ENCODE data around the gene APBB1.
"Not testable (repeated sequence)": the region's sequence is repeated elsewhere in the genome, so short reads cannot be mapped to it uniquely, and the experiment has no call there.

The APBB1 gene

DNA sequence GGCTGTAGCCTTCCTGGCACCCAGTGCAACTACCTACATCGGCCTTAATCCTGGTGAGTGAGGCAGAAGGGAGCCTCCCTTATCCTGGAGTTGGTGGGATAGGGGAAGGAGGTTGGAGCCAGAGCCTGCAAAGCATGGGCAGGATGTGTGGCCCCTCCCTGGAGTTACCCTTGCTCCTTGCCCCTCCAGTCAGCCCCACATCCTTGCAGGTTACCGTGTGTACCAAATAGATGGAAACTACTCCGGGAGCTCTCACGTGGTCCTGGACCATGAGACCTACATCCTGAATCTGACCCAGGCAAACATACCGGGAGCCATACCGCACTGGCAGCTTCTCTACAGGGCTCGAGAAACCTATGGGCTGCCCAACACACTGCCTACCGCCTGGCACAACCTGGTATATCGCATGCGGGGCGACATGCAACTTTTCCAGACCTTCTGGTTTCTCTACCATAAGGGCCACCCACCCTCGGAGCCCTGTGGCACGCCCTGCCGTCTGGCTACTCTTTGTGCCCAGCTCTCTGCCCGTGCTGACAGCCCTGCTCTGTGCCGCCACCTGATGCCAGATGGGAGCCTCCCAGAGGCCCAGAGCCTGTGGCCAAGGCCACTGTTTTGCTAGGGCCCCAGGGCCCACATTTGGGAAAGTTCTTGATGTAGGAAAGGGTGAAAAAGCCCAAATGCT lies 24.8 kb downstream of the APBB1 start:
- no peak for DNase-seq (ENCODE audit: extremely low spot score, insufficient read length, low read depth)
- no peak for FAIRE-seq

- FAIRE-seq: not testable (repeated sequence)
Observed at GRCh38 chr11:6392251-6392650, 26.6 kb downstream of the APBB1 start.

DNA sequence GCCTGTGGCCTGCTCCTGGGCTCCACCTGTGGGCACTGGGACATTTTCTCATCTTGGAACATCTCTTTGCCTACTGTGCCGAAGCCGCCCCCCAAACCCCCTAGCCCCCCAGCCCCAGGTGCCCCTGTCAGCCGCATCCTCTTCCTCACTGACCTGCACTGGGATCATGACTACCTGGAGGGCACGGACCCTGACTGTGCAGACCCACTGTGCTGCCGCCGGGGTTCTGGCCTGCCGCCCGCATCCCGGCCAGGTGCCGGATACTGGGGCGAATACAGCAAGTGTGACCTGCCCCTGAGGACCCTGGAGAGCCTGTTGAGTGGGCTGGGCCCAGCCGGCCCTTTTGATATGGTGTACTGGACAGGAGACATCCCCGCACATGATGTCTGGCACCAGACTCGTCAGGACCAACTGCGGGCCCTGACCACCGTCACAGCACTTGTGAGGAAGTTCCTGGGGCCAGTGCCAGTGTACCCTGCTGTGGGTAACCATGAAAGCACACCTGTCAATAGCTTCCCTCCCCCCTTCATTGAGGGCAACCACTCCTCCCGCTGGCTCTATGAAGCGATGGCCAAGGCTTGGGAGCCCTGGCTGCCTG lies 27.3 kb downstream of the APBB1 start:
- DNase-seq (ENCODE audit: extremely low spot score, insufficient read length, low read depth): no peak
- FAIRE-seq: no peak

More at GRCh38 chr11:6392251-6392650, 26.6 kb downstream of the APBB1 start:
- DNase-seq (ENCODE audit: extremely low spot score, insufficient read length, low read depth): not testable (repeated sequence)

DNA sequence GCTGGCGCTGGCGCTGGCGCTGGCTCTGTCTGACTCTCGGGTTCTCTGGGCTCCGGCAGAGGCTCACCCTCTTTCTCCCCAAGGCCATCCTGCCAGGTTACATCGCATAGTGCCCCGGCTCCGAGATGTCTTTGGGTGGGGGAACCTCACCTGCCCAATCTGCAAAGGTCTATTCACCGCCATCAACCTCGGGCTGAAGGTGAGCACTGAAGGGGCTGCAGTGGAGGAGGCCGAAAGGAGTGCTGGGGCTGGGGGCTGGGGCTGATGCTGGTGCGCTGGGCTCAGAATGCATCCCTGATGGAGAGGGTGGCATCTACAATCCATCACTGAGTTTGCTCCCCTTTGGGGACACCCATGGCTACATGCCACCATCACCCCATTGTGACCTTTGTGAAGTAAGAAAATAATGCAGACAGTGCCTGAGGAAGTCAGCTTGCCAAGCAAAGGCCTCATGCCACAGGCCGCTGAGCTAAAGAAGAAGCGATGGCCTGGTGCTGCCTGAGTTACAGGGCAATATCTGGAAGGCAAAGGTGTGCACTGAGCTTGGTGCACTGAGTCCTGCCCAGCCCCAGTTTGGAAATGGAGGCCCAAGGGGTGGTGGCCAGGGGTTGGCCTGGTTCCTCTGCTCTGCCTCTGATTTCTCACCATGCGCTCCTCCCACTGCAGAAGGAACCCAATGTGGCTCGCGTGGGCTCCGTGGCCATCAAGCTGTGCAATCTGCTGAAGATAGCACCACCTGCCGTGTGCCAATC lies 28.0 kb downstream of the APBB1 start:
- no peak for DNase-seq (ENCODE audit: extremely low spot score, insufficient read length, low read depth)
- FAIRE-seq: no peak

GRCh38 chr11:6389905-6390717 lies 28.8 kb downstream of the APBB1 start, which contains the start of gene SMPD1:
Gene SMPD1, plus strand, starts transcription at chr11:6390474. Its CDS starts 125 bp downstream, at chr11:6390599.
- peak; percentile 90 for DNase-seq (ENCODE audit: extremely low spot score, insufficient read length, low read depth)
- peak; percentile 93 for FAIRE-seq

GRCh38 chr11:6388748-6389147 lies 30.1 kb downstream of the APBB1 start:
- no peak for DNase-seq (ENCODE audit: extremely low spot score, insufficient read length, low read depth)
- no peak for FAIRE-seq

DNA sequence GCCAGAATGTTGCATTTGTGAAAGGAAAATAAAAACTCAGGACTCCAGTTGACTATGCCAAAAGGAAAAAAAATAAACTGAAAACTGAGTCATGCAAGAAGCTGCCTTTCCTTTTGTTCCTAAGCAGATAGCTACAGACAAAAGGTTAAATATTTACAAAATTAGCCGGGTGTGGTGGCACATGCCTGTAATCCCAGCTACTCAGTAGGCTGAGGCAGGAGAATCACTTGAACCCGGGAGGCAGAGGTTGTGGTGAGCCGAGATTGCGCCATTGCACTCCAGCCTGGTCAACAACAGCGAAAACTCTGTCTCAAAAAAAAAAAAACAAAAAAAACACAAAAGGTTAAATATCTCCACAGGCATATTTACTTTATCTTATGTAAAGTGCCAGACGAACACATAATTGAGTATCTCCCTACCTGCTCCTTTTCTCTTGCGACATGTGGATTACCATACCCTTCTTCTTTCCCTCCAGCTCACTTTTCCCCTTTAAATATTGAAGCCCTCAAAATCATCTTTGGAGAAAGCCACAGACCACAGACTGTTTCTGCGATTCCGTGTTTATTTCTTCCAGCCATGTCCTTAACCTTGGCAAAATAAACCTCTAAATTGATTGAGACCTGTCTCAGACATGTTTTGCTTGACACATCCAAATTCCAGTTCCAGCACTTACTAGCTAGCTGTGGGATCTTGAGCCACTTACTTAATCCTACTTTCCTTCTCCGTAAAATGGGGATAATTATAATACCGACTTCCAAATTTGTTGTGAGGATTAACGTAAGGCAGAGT lies 30.9 kb downstream of the APBB1 start:
- DNase-seq (ENCODE audit: extremely low spot score, insufficient read length, low read depth) (no peak), FAIRE-seq (no peak)

GRCh38 chr11:6385046-6385777 lies 33.7 kb downstream of the APBB1 start:
- FAIRE-seq (no peak), DNase-seq (ENCODE audit: extremely low spot score, insufficient read length, low read depth) (no peak)

DNA sequence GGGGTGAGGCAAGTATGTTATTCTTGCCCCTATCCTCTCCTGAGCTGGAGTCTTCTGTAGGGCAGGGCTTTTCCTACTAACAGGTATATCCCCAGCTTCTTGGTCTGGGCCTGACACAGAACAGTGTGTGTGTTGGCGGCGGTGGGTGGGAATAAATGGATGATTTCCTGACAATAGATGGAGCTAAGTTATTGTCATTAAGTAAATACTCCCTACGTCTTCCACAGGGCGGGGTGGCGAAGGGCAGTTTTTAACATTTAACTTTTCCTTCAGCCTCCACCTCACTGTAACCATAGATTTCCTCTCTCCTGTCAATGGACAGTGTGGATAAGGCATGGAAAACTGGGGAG lies 40.3 kb downstream of the APBB1 start:
- FAIRE-seq (no peak), DNase-seq (ENCODE audit: extremely low spot score, insufficient read length, low read depth) (no peak)

DNA sequence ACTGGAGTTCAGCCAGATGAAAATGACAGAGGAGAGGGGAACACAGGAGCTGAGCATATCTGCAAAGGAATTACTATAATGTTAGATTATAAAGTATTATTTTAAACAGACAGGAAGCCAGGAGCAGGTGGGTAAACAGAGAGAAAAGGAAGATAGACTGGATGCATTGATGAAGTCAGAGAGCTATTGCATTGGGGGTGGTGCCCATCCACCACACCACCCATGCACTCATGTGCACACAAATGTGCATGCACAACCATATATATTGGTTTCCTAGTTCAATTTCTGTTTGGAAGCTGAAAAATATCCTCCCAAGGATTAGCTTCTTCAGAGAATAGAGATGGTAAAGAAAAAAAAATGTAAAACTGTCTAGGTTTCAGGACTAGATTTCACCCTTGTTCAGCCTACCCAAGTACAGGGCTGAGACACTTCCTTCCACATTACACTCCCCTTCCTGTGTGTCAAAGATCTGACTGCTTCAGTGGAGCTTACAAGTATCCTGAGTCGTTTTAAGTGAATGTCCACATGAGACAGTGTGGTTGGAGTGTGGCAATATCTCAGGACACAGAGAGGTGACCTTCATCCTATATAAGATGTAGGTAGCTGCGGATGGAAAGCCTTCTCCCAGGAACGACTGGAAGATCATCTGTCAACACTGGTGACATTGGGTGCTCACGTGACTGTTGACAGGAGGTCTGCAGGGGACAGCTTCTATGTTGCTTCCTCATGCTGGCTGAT lies 40.8 kb downstream of the APBB1 start:
- DNase-seq (ENCODE audit: extremely low spot score, insufficient read length, low read depth) (no peak), FAIRE-seq (no peak)

DNA sequence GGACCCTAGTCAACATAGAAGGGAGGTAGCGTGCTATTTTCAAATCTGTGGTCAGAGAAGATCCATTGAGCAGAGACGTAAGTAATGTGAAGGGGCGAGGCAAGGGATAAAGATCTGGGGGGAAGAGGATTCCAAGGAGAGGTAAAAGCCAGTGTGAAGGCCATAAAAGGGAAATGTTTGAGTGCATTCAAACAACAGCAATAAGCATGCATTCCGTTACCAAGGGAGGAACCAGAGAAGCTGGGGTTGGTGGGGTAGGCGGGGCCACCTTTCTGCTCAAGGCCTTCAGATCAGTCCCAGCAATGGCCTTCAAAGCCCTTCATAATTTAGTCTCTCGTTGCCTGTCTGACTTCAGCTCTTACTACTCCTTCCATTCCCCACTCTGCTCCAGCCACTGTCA lies 47.1 kb downstream of the APBB1 start:
- DNase-seq (ENCODE audit: extremely low spot score, insufficient read length, low read depth): no peak
- FAIRE-seq: no peak

DNA sequence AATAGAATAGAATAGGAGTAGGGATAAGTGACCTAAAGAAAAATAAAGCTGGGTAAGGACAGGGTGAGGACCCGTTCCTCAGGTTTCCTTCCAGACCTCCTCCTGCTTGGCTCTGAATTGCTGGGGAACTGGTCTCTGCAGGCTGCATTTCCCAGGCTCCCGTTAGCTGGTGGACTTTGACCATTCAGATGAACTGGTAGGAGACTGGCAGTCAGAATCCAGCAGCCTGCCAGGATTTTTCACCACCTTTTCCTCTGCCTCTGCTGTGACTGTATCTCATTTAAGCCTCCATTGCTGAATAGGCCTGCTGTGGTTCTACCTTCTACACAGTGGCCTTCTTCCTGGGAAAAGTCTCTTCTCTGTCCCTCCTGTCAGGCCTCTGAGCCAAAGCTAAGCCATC lies 53.2 kb downstream of the APBB1 start:
- FAIRE-seq: no peak
- DNase-seq (ENCODE audit: extremely low spot score, insufficient read length, low read depth): no peak

- peak; percentile 59 for DNase-seq (ENCODE audit: extremely low spot score, insufficient read length, low read depth)
- FAIRE-seq: peak; percentile 92
Observed at GRCh38 chr11:6362873-6363678, 55.8 kb downstream of the APBB1 start.

- FAIRE-seq (no peak), DNase-seq (ENCODE audit: extremely low spot score, insufficient read length, low read depth) (no peak)
Observed at GRCh38 chr11:6362185-6362872, 56.6 kb downstream of the APBB1 start.

DNA sequence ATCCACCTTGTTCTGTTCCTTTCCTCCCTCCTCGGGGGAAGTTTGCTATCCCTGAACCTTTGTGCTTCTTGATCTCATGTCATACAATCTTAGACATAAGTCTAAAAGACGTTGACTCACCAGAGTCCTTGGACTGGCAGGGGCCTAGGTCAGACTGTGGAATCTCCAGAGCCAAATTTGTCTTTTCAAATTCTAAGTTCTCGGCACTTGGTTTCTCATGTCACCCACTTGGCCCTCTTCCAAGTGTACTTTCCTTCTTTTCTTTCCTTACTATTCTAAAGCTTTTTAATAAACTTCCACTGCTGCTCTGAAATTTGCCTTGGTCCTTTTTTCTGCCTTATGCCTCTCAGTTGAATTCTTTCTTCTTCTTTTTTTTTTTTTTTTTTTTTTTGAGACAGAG lies 58.7 kb downstream of the APBB1 start:
- DNase-seq (ENCODE audit: extremely low spot score, insufficient read length, low read depth) (no peak), FAIRE-seq (no peak)

- no peak for FAIRE-seq
Observed at GRCh38 chr11:6357222-6357621, 61.7 kb downstream of the APBB1 start.

DNA sequence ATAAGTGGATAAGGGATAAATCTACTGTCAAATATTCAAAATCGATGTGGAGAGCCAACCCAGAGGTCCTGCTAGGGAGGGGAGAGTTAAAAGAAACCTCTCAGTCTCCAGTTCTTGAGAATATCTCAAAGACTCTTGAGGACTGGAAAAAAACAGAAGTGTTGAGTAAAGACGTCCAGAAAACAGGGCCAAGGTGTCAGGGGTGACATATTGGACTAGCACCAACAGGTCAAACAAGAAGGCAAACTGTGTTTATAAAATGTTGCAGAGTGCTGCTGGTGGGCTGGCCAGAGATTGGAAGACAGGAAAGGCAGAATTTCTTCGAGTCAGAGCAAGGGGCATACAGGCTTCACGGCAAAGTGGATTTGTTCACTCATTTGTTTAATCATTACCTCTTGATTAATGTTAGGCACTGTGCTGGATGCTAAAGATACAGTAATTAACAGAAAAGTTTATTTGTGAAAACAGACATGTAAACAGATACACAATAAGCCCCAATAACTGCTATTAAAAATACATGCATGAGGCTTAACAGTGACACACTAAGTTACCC lies 62.3 kb downstream of the APBB1 start:
- DNase-seq (ENCODE audit: extremely low spot score, insufficient read length, low read depth) (no peak), FAIRE-seq (no peak)

More at GRCh38 chr11:6357222-6357621, 61.7 kb downstream of the APBB1 start:
- DNase-seq (ENCODE audit: extremely low spot score, insufficient read length, low read depth): no peak
